GM18868 (cell line): Measurements from ENCODE around the gene ADM2.

Experiments
- ATAC-seq: cut with Tn5 transposase; IDR thresholded peaks from one replicate; pipeline ENCODE4 v1.9.1; 2021; ENCODE audit warnings: mild to moderate bottlenecking, moderate library complexity; ENCODE audit not compliant: unreplicated experiment

The ADM2 gene

GRCh38 chr22:50445071-50445879 lies 36.1 kb upstream of the ADM2 start:
- no peak for ATAC-seq

- ATAC-seq, result no peak
These were observed 35.2 kb upstream of the ADM2 start for GRCh38 chr22:50445880-50446707.

DNA sequence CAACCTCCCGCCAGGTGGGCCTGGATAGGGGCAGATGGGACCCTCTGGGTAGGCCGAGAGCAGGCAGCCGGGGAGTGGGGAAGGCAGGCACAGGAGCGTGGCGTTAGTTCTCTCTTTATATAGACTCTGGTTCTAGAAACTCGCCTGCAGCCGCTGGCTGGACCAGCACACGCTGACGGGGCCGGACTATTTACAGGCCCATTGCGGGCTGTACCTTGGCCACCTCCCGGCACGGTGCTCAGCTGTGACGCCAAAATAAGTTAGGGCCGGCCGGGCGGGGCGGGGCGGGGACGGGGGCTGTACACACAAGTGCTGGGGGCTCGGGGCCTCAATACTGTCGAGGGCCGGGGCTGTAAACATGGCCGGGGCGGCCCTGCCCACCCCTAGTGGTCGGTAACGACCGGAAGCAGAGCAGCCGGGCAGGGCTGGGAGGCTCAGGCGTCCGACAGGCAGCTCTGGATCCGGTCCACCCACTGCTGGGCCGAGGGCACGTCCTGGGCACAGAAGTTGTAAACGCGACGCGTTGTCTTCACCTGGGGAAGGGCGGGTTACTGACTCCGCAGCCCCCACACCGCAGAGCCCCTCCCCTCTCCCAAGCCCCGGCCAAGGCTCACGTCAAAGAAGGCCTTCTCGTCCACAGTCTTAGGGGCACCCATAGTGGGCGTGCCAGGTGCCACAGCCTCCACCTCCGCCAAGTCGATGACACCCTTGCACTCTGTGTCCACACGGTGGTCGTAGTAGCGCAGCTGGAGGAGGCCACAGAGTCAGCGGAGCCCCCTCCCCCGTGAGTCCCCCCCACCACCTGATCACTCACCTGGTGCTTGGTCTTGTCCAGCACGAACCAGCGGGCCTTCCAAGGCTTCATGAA lies 34.4 kb upstream of the ADM2 start:
- ATAC-seq, result no peak

DNA sequence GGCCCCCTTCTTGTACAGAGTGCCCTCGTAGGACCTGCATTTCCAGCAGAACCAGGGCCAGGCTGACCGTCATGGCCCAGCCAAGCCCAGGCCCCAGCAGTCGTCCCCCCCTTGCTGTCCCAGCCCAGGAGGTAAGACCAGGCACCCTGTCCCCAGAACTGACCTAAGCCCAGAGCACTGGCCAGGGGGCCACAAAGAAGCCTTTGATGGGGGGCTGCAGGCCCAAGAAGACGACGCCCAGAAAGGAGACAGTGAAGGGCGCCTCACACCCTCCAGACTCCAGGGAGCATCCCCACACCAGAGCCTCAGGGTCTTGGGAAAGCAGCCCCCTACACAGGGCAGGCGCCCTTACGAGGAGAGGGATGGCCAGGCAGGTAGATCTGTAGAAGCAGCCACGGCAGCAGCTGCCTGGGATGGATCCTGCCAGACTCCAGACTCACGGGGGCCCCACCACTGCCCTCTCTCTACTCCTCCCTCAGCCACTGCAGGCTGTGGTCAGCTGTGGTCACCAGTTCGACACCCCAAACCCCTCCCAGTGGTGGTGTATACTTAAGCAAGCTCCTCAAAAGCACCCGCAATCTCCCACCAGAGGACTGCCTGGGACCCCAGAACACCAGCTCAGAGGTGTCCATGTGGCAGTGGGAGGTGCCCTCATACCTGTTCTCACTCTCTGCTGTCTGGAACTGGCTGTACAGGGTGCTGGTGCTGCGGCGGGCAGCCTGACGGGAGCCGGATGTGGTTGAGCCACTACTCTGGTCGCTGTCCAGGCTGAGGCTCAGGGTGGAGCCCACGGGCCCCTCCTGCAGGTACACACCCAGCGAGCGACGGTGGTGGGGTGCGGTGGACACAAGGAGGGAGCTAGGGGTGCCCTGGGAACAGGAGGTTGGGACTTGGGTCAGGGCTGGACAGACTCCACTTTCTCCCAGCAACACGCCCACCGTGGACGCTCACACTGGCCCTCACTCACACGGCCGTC lies 33.5 kb upstream of the ADM2 start:
- ATAC-seq, result no peak

- ATAC-seq, result no peak
These were observed 28.7 kb upstream of the ADM2 start for GRCh38 chr22:50452649-50453048.

DNA sequence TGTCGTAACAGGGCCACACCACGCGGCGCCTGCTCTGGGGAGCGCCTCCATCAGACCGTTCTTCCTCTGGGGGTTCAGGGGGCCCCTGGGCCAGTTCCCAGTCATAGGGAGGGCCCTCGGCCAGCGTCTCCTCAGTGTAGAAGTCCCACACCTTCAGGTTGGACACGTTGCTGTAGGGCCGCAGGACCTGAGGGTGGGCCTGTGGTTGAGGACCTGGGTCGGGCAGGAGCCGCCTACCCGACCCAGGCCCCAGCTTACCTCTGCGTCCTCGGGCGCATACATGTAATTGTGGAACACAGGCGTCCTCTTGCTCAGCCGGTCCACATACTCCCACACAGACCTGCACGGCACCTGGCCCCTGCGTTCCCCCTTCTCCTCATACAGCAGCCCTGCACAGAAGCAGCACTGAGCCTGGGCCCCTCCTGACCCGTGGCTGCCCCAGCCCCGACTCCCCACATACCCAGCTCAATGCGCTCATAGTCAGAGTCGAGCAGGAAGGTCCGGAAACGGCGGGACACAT lies 26.7 kb upstream of the ADM2 start:
- ATAC-seq, result no peak

DNA sequence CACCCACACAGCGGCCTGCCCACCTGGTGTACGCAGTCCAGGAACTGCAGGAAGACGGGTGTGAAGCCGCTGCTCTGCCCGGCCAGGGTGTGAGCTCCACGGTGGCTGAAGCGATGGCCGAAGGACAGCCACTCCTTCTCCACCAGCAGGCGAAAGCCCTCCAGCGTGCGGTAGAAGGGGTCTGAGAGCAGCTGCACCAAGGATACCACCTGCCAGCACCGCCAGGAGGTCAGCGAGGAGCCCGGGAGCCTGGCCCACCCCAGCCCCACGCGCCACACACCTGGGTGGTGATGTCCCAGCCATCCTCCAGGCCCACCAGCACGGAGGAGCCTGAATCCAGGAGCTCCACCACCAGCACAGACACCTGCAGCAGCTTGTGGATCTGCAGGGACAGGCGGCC lies 26.1 kb upstream of the ADM2 start:
- ATAC-seq, result no peak

DNA sequence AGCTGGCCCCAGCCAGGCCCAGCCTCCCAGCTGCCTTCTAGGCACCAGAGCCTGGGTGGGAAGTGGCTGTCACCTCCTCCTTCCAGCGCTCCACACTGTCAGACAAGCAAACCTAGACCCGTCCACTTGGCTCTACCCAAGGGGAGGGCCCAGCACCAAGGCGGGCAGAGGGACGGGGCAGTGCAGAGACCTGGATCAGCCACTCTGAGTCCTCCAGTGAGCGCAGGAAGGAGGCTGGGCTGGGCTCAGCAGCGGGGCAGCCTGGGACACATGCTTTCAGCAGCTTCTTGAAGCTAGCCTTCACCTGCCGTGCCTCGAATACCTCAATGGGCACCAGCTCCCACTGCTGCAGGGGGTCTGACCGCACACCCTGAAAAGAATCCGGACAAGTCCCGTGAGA lies 25.3 kb upstream of the ADM2 start:
- ATAC-seq, result no peak

DNA sequence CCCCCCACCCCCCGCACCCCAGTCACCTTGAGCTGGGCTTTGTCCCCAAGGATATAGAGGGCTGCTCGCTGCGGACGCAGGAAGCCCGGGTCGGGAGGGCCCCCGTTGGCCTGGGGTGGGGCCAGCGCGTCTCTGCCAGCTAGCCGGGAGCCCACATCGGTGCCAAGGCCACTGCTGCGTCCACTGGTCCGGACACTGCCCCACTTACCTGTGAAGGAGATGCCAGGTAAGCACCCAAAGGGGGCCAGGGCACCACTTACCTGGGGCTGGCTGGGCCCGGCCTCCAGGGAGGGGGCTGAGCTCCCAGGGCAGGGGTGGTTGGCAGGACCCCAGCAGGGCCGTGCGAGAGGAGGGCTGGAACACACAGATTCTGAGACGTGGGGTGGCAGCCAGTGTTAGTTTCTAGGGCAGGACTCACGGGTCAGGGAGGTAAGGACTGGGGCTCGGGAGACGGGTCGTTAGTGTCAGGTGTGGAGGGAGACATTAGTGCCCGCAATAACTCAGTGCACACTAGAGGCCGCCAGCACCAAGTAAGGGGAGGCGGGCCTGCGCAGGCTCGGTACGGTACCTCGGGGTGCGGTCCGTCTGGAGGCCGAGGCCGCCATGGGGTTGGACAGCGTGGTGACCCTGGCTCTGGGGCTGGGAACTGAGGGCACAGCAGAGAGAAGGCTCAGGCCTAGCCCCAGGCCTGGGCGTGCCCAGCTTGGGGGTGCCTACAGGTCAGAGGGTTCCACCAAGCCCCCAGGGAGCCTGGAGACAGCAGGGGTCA lies 24.7 kb upstream of the ADM2 start:
- ATAC-seq, result no peak

- no peak for ATAC-seq
These were observed 22.3 kb upstream of the ADM2 start for GRCh38 chr22:50459016-50459415.

DNA sequence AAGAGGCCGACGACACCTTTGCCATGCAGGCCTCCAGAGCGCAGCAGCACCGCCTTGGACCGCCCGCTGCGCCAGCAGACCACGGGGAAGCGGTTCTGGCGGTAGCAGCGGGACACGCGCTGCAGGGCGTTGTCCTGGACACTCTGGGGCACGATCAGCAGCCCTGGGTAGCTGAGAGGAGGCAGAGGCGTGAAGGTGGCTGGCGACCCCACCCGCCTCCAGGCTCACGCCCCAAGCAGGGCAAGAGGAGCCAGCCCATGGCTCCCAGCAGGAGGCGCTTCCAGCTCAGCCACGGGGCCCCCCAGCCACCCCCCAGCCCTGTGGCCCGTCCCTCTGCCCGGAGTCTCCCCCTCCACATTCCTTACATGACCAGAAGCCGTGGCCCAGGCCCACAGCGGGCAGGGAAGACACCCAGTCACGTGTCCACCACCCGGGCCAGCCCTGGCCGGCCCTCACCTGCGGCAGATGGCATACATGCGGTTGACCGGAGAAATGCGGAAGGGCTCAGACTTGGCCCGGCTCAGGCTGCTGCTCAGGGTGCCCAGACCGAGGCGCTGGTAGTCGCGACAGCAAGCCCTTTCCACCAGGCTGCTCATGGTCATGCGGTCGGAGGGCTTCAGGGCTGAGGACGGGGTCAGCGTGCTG lies 21.7 kb upstream of the ADM2 start:
- no peak for ATAC-seq

DNA sequence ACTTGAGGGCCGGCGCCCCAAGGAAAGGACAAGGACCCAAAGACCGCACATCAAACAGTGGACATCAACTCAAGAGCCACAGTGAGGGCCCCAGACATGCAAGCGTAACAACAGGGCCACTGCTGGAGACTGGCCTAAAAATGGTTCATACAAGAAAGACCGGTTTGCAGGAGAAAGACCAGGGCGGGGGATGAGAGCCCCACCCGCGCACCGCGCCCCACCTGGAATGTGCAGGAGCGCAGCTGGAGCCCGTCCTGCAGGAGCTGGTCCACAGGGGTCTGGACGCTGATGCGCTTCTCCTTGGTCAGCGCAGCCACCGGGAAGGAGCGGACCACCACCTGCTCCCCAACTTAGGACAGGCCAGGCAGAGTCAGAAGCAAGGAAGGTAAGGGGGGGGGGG lies 20.4 kb upstream of the ADM2 start:
- ATAC-seq, result no peak

GRCh38 chr22:50461536-50461935 lies 19.8 kb upstream of the ADM2 start:
- ATAC-seq, result no peak

DNA sequence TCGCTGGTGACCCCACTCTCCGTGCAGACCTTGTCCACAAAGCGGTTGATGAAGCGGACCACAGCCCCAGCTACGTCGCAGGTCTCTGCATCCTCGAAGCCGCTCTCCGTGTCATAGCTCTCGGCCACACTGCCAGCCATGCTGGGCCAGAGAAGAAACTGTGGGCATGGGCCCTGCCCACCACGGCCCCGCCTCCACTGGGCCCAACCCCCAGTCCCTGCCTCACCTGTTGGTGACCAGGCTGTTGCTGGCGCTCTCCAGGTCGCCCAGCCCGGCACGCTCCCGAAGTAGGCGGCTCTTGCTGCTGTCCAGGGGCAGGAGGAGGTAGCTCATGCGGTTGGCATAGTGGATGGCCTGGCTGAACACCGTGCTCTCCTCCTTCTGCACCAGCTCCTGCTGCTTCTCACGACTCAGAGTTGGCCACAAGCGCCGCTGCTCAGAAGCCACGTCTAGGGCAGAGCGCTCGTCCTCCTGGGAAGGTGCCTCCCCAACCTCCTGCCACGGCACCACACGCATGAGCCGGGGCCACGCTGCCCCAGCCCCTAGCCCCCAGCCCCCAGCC lies 19.3 kb upstream of the ADM2 start:
- ATAC-seq, result no peak

- ATAC-seq, result no peak
These were observed 18.0 kb upstream of the ADM2 start for GRCh38 chr22:50463188-50463900.

- no peak for ATAC-seq
These were observed 16.9 kb upstream of the ADM2 start for GRCh38 chr22:50464451-50464850.

- ATAC-seq, result no peak
These were observed 16.0 kb upstream of the ADM2 start for GRCh38 chr22:50465066-50465930.
